Fibroblast of the aortic adventitia (primary cell): ENCODE results near the gene OARD1. TPM values are rescaled to one million over a fixed set of nuclear protein-coding genes. Genes with fewer than 3 reads are reported as not detected.

ENCODE experiments used
- DNase-seq: peaks from one replicate; pipeline ENCODE4 v3.0.0-alpha.2; 2010; ENCODE audit warnings: low read depth
- H3K4me3 ChIP-seq: 2 replicates; pipeline ENCODE4 v1.5.1; 2011; ENCODE audit warnings: low read depth, mild to moderate bottlenecking, control low read depth, low read length, moderate library complexity
- total RNA-seq: library from RNA; depleted of rRNA; stranded (reverse); fragments of >200 nt; gene quantifications from 2 replicates; pipeline ENCODE4 v1.2.3, GENCODE V29; 2012; ENCODE audit warnings: low replicate concordance
- TF ChIP-seq, protein P1 (sequence below): IDR thresholded peaks from 2 replicates; pipeline ENCODE4 v1.5.1; 2011; ENCODE audit warnings: mild to moderate bottlenecking, low read length, control low read depth, inconsistent platforms; ENCODE audit not compliant: insufficient read depth

The OARD1 gene
- total RNA-seq, 1 donor, result 10.8 TPM

DNA sequence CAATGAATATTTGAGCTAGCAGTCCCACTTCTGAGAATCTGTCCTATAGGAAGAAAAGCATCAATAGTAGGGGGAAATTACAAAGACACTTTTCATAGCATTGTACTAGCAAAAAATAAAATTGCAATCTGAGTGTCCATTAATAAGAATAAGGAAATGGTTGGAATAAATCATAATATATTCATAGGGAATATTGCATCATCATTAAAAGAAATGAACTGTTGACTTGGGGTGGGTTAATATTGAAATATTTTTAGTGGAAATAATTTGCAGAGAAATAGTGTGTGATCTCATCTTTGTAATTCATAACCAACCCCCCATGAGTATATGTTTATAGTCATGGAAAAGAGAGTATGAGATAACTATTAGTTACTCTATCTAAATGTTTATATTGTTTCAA is 13.0 kb upstream of the OARD1 start:
- no peak overlapping the region for H3K4me3 ChIP-seq
- TF ChIP-seq, protein P1, sequence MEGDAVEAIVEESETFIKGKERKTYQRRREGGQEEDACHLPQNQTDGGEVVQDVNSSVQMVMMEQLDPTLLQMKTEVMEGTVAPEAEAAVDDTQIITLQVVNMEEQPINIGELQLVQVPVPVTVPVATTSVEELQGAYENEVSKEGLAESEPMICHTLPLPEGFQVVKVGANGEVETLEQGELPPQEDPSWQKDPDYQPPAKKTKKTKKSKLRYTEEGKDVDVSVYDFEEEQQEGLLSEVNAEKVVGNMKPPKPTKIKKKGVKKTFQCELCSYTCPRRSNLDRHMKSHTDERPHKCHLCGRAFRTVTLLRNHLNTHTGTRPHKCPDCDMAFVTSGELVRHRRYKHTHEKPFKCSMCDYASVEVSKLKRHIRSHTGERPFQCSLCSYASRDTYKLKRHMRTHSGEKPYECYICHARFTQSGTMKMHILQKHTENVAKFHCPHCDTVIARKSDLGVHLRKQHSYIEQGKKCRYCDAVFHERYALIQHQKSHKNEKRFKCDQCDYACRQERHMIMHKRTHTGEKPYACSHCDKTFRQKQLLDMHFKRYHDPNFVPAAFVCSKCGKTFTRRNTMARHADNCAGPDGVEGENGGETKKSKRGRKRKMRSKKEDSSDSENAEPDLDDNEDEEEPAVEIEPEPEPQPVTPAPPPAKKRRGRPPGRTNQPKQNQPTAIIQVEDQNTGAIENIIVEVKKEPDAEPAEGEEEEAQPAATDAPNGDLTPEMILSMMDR, result no peak
- no peak for DNase-seq

- no peak for DNase-seq
- TF ChIP-seq, protein P1, result no peak
- no peak overlapping the region for H3K4me3 ChIP-seq
Observed at GRCh38 chr6:41083072-41083471, 10.9 kb upstream of the OARD1 start.

DNA sequence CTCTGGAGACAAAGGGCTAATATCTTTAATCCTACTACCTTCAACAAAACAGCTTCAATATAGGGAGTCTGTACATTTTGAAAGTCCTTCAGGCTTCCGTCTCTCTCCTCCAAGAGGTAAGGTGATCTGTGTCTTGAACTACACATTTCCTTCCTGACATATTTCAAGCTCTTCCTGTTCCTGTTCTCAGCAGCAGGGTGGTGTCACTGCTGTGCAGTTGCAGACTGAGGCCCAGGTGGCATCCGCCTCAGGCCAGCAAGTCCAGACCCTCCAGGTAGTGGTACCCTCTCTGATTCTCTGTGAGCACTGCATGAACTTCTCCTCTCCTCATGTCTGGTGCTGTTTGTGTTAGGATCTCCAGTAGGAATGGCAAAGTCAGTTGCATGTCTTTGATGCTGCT is 8.5 kb upstream of the OARD1 start:
- no peak overlapping the region for H3K4me3 ChIP-seq
- TF ChIP-seq, protein P1, result no peak
- no peak for DNase-seq

GRCh38 chr6:41079080-41079479 is 6.9 kb upstream of the OARD1 start:
- H3K4me3 ChIP-seq, result no peak overlapping the region
- no peak for DNase-seq
- TF ChIP-seq, protein P1, result no peak

- H3K4me3 ChIP-seq, result no peak overlapping the region
- DNase-seq, result no peak
- TF ChIP-seq, protein P1, result no peak
Observed at GRCh38 chr6:41078101-41078500, 5.9 kb upstream of the OARD1 start.

- TF ChIP-seq, protein P1, result no peak
- DNase-seq, result no peak
- H3K4me3 ChIP-seq, result no peak overlapping the region
Observed at GRCh38 chr6:41077536-41077935, 5.4 kb upstream of the OARD1 start.

DNA sequence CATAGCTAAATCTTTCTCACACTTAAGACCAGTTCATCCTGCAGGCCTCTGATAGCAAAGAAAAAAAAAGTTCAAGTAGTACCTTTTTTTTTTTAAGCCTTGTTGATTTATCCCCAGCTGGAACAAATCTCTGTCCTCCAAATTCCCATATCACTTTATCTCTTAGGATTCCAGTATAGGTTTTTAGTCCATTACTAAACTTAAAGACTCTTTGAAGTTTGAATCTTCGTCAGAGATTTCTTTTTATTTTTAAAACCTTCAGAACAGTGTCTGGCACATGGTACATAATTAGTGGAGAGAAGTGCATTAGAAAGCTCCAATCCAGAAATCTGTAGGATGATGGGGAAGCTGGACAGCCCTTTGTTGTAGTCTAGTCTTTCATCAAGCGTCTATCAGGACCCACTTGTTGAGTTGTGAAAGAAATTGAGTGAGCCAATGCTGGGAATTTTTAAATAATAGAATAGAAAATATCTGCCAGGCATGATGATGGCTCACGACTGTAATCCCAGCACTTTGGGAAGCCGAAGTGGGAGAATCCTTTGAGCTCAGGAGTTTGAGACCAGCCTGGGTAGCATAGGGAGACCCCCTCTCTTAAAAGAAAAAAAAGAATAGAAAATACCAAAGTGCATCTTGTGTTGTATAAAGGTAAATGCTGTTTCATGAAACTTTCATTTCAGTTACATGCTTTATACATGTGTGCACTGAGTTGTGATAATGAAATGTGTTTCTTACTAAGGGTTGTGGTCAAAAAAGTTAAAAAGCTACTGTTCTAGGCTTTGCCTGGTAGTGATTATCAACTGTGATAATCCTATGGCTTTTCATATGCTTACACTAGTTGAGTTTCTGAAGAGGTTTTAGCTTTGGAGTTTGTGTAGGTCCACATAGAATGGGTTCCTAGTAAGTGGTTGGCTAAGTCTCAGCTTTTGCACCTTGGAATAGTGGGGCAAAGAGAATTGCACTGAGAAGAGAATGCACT is 3.8 kb upstream of the OARD1 start:
- TF ChIP-seq, protein P1, result no peak
- no peak for DNase-seq

More for the DNA sequence above, 3.8 kb upstream of the OARD1 start:
- H3K4me3 ChIP-seq, result no peak overlapping the region
